Measurements from ENCODE around the gene PHACTR3. TPM values are rescaled to one million over a fixed set of nuclear protein-coding genes. Genes with fewer than 3 reads are reported as not detected.

PHACTR3 gene
- total RNA-seq, 1 donor from 2014 or later, result 22.3 TPM

DNA sequence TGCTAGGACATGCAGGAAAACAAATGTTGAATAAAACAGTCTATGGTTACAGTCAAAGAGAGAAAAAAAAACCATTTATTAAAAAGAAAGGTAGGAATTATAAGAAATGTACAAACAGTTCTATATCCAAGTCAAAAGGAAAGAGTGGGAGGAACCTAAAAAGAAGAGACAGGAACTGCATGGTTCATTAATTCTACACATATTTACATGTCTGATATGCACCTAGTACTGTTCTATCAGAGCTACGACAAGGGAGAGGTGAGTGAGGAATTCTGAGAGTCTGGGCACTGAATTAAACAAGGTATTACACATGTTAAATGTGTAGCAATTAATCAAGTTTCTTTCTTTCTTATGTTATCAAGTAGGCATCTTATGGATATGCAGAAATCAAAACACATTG lies 287.2 kb downstream of the PHACTR3 start:
- peaks cover 4% of the 10 kb centered on the region for H3K9me3 Mint-ChIP-seq
- peaks cover 7% of the 10 kb centered on the region for H3K36me3 Mint-ChIP-seq (ENCODE audit: low read depth)
- no peak overlapping the region for H3K27ac Mint-ChIP-seq (ENCODE audit: unreplicated experiment)
- no peaks in the 10 kb centered on the region for H3K4me1 Mint-ChIP-seq
- H3K4me3 Mint-ChIP-seq, result no peak overlapping the region
- DNase-seq (ENCODE audit: low read depth, low spot score), result no peak
- TF ChIP-seq CTCF (conservative IDR thresholded peaks at IDR 0.05), result no peak
- peaks cover 14% of the 10 kb centered on the region for H3K27me3 Mint-ChIP-seq (ENCODE audit: low read depth)

GRCh38 chr20:59895908-59896307 lies 291.6 kb downstream of the PHACTR3 start:
- no peak overlapping the region for H3K27ac Mint-ChIP-seq (ENCODE audit: unreplicated experiment)
- no peak for DNase-seq (ENCODE audit: low read depth, low spot score)
- no peaks in the 10 kb centered on the region for H3K9me3 Mint-ChIP-seq
- no peaks in the 10 kb centered on the region for H3K4me1 Mint-ChIP-seq
- no peak overlapping the region for H3K4me3 Mint-ChIP-seq
- H3K27me3 Mint-ChIP-seq (ENCODE audit: low read depth), result peaks cover 14% of the 10 kb centered on the region
- H3K36me3 Mint-ChIP-seq (ENCODE audit: low read depth), result no peaks in the 10 kb centered on the region
- TF ChIP-seq CTCF (conservative IDR thresholded peaks at IDR 0.05), result no peak
